CD4-positive, alpha-beta T cell treated with Interleukin-6 at 100 ng/mL for 8 hours (primary cell): ENCODE measurements around the gene RAD23B.
"Not testable (repeated sequence)": the region's sequence is repeated elsewhere in the genome, so short reads cannot be mapped to it uniquely, and the experiment has no call there.

ENCODE experiments used
- DNase-seq: peaks from one replicate; pipeline ENCODE4 v3.0.0-alpha.2; 2020; ENCODE audit warnings: mixed read lengths, low spot score

The RAD23B gene

GRCh38 chr9:107282759-107283622 is at the start of gene RAD23B:
Gene RAD23B (plus strand): TSS chr9:107283279. CDS start chr9:107283630, 351 bp downstream.
- peak; percentile 98 for DNase-seq

- DNase-seq: no peak
Measured at GRCh38 chr9:107235765-107236442, 47.2 kb upstream of the RAD23B start.

- no peak for DNase-seq
Measured at GRCh38 chr9:107237873-107238272, 45.2 kb upstream of the RAD23B start.

DNA sequence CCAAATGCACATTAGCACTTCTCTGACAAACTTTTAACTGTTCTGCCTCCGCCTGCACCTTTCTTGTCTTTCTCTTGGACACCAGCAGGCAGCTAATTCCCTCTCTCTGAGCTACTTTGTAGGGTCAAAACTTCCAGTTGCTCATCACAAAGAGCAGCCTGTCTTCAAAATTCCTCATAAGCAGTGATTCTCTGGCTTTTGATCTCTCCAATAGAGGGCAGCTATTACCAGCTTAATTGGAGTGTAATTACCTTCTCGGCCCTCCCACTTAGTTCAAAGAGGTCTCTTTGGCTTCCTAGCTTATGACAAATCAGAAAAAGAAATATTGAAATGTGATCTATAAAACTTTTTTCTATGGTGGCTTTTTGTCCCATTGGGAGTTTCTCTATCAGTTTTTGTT is 43.6 kb upstream of the RAD23B start:
- DNase-seq: peak; percentile 5

DNA sequence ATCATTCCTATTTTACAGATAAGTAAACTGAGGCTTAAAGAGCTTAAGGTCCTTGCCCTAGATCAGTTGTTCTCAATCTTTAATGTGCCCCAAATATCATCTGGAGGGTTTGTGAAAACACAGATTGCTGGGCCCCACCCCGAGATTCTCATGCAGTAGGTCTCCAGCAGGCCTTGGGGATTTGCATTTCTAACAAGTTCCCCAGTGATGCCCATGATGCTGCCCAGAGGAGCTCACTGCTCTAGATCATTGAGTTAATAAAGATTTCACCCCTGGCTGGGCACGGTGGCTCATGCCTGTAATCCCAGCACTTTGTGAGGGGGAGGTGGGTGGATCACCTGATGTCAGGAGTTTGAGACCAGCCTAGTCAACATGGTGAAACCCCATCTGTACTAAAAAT is 42.8 kb upstream of the RAD23B start:
- no peak for DNase-seq

- DNase-seq: no peak
Measured at GRCh38 chr9:107242073-107243030, 40.7 kb upstream of the RAD23B start.

DNA sequence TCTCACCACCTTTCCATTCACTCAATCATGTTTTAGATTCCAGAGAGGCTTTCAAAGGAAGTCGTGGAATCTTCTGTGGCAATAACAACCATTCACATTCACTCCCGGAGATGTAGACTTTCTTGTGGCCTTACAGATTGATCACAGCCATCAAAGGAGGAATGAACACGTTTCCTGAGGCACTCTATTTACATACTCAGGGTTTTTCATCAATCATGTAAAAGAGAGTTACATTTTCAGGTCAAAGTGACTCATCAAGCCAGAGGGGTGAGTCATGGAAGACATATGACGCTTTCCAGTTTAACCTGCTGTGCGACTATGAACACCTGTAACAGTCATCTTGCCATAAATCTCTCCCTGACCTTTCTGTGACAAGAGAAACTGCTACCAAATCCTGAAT is 39.3 kb upstream of the RAD23B start:
- peak; percentile 32 for DNase-seq

- DNase-seq: no peak
Measured at GRCh38 chr9:107246259-107247254, 36.5 kb upstream of the RAD23B start.

- no peak for DNase-seq
Measured at GRCh38 chr9:107248714-107249113, 34.4 kb upstream of the RAD23B start.

DNA sequence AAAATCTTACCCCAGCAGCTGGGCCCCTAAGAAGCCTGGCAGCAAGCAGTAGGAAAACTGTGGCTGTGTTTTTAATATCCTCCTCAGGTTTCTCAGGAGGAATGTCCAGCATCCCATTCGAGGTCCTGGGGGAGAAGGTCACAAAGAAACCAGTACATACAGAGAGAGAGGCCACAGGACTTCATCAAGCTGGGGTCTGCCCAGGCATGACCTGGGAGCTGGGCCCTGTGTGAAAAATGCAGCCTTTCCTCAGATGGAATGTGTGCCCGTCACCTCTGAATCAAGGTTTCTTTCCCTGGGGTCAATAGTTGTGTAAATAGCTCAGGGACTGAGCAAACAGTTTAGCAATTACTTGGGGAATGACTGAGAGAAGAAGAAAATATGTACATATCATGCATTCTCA is 33.9 kb upstream of the RAD23B start:
- no peak for DNase-seq

- DNase-seq: no peak
Measured at GRCh38 chr9:107249665-107250285, 33.3 kb upstream of the RAD23B start.

- no peak for DNase-seq
Measured at GRCh38 chr9:107251756-107252322, 31.2 kb upstream of the RAD23B start.

DNA sequence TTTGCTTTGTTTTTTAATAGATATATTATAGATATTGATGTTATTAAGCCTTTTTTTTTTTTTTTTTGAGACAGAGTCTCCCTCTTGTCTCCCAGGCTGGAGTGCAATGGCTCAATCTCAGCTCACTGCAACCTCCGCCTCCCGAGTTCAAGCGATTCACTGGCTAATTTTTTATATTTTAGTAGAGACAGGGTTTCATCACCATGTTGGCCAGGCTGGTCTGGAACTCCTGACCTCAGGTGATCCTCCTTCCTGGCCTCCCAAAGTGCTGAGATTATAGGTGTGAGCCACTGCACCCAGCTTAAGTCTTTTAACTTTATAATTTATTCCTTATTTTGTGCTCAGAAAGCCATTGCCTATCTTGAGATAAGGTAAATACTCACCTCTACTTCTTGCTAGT is 24.2 kb upstream of the RAD23B start:
- no peak for DNase-seq

GRCh38 chr9:107259751-107260313 is 23.2 kb upstream of the RAD23B start:
- not testable (repeated sequence) for DNase-seq

- DNase-seq: no peak
Measured at GRCh38 chr9:107260437-107261081, 22.5 kb upstream of the RAD23B start.

DNA sequence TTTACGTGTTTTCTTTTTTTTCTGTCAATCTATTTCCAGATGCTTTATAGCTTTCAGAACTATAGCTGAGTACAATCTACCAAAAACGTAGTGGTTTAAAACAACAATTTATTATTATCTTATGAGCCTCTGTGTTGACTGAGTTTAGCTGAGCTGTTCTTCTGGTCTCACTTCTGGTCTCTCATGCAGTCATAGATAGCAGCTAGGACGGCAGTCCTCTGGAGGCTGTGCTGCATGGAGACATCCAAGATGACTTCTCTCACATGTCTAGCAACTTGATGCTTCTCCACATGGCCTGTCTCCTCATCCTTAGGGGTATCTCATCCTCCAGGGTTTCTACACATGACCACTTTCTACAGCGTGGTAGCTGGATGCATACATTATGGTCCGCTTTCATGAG is 22.0 kb upstream of the RAD23B start:
- DNase-seq: no peak

- DNase-seq: no peak
Measured at GRCh38 chr9:107263289-107263688, 19.8 kb upstream of the RAD23B start.

GRCh38 chr9:107266624-107267368 is 16.3 kb upstream of the RAD23B start:
- DNase-seq: no peak

DNA sequence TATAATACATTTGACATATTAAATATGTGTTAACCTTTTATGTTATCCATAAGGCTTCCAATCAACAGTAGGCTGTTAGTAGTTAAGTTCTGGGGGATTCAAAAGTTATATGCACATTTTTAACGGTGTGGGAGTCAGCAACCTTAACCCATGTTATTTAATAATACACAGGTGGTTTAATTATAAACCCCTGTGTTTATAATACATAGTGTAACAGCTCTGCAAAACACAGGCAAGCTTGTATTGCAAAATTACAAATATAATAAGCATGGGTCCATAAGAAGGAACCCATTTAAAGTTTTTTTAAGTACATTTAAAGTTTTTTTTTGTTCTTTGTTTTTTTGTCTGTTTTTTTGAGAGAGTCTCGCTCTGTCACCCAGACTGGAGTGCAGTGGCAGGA is 14.5 kb upstream of the RAD23B start:
- DNase-seq: no peak
